ENCODE measurements around the gene PRUNE2. TPM values are rescaled to one million over a fixed set of nuclear protein-coding genes. Genes with fewer than 3 reads are reported as not detected.
"Not testable (repeated sequence)": the region's sequence is repeated elsewhere in the genome, so short reads cannot be mapped to it uniquely, and the experiment has no call there.

Gene PRUNE2
- total and polyA plus RNA-seq, 7 experiments from 2014 or later: 0.78 to 1.6 TPM; not detected in 5

DNA sequence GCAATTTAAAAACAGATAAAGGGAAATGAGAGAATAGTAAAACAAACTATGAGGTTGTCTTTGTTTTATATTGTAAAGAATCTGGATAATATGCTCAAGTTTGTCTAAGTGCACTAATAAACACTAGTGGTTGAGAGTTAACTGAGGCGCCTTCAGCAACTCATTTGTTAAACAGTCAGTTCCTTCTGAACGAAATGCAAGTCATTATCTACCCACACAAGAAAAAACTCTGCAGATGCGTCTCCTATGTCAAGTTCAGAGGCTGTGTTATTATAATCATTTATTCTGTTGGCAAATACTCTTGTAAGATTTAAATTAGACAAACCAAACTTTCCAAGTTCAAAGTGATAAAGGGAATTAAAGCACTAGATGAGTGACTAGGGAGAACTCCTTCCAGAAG, 162.0 kb downstream of the PRUNE2 start:
- ChIA-PET POLR2A (no interaction called here), CTCF (no interaction called here)
- H3K4me1 Mint-ChIP-seq: peaks cover 0 to 8% (median 0%) of the 10 kb centered on the region in 7 donors
- no peak overlapping the region for H3K4me3 ChIP-seq (ENCODE audit: low read length)
- peaks cover 0 to 37% (median 13%) of the 10 kb centered on the region in 5 donors for H3K27me3 Mint-ChIP-seq
- DNase-seq (no peak), ATAC-seq (no peak)
- no peaks in the 10 kb centered on the region for H3K27me3 ChIP-seq (ENCODE audit: control insufficient read depth in 2 of 2, insufficient read depth in 2 of 2, low read length in 2 of 2)
- H3K36me3 ChIP-seq (ENCODE audit: control insufficient read depth in 2 of 3, insufficient read depth in 3 of 3, low read length in 3 of 3): no peaks in the 10 kb centered on the region
- peaks cover 0 to 5% (median 0%) of the 10 kb centered on the region in 5 donors for H3K36me3 Mint-ChIP-seq
- intact Hi-C loops (cut with micrococcal nuclease): no loop called here
- H3K27ac ChIP-seq (ENCODE audit: low read depth, low read length): no peak overlapping the region
- no peak overlapping the region for H3K4me3 Mint-ChIP-seq
- no peaks in the 10 kb centered on the region for H3K9me3 ChIP-seq (ENCODE audit: control insufficient read depth in 2 of 3, low read length in 3 of 3)
- no peak overlapping the region for H3K27ac Mint-ChIP-seq
- peaks cover 0 to 13% (median 7%) of the 10 kb centered on the region in 11 donors for H3K9me3 Mint-ChIP-seq
- no peaks in the 10 kb centered on the region for H3K4me1 ChIP-seq (ENCODE audit: control insufficient read depth in 2 of 2, insufficient read depth in 2 of 2, low read length in 2 of 2)

DNA sequence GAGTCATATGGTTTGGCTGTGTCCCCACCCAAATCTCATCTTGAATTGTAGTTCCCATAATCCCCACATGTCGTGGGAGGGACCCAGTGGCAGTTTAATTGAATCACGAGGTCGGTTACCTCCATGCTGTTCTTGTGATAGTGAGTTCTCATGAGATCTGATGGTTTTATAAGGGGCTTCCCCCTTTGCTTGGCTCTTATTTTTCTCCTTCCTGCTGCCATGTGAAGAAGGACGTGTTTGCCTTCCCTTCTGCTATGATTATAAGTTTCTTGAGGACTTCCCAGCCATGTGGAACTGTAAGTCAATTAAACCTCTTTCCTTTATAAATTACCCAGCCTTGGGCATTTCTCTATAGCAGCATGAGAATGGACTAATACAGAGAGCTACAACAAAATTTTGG, 163.0 kb downstream of the PRUNE2 start:
- ATAC-seq; H3K36me3 Mint-ChIP-seq; DNase-seq; H3K9me3 ChIP-seq (ENCODE audit: control insufficient read depth in 2 of 3, low read length in 3 of 3); H3K27ac Mint-ChIP-seq; H3K27ac ChIP-seq (ENCODE audit: low read depth, low read length); H3K36me3 ChIP-seq (ENCODE audit: control insufficient read depth in 2 of 3, insufficient read depth in 3 of 3, low read length in 3 of 3); intact Hi-C loops (cut with micrococcal nuclease); POLR2A ChIA-PET; H3K4me1 Mint-ChIP-seq; H3K4me3 ChIP-seq (ENCODE audit: low read length); H3K27me3 ChIP-seq (ENCODE audit: control insufficient read depth in 2 of 2, insufficient read depth in 2 of 2, low read length in 2 of 2); H3K4me1 ChIP-seq (ENCODE audit: control insufficient read depth in 2 of 2, insufficient read depth in 2 of 2, low read length in 2 of 2); H3K4me3 Mint-ChIP-seq; CTCF ChIA-PET: not testable (repeated sequence)
- peaks cover 5 to 35% (median 21%) of the 10 kb centered on the region in 5 donors for H3K27me3 Mint-ChIP-seq
- peaks cover 0 to 13% (median 7%) of the 10 kb centered on the region in 11 donors for H3K9me3 Mint-ChIP-seq

DNA sequence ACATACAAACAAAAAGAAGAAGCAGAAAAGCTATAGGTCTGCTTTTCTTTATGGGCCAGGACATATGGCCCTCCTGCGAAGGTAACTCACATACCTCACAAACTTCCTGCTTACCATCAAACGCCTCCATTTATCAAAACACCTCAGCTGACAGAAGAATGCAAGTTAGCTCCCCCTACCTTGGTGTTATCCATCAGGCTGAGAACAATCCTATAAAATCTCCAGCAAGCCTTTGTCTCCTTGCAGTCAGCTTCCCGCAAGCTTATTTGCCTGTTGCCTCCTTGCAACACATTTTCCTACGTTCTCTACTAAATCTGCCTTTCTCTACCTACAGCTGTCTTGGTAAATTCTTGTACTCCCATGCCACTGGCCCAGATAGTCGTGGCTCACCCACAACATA, 164.4 kb downstream of the PRUNE2 start:
- Histone ChIP-seq H3K36me3 (ENCODE audit: control insufficient read depth in 2 of 3, insufficient read depth in 3 of 3, low read length in 3 of 3) (no peaks in the 10 kb centered on the region), H3K9me3 (ENCODE audit: control insufficient read depth in 2 of 3, low read length in 3 of 3) (no peaks in the 10 kb centered on the region), H3K4me1 (ENCODE audit: control insufficient read depth in 2 of 2, insufficient read depth in 2 of 2, low read length in 2 of 2) (no peaks in the 10 kb centered on the region), H3K4me3 (ENCODE audit: low read length) (no peak overlapping the region), H3K27me3 (ENCODE audit: control insufficient read depth in 2 of 2, insufficient read depth in 2 of 2, low read length in 2 of 2) (no peaks in the 10 kb centered on the region), H3K27ac (ENCODE audit: low read depth, low read length) (no peak overlapping the region)
- no peak for DNase-seq
- ATAC-seq: no peak
- Mint-ChIP-seq H3K4me1 (peaks cover 0 to 8% (median 0%) of the 10 kb centered on the region in 7 donors), H3K27me3 (peaks cover 5 to 37% (median 21%) of the 10 kb centered on the region in 5 donors), H3K4me3 (no peak overlapping the region), H3K9me3 (peaks cover 0 to 13% (median 7%) of the 10 kb centered on the region in 11 donors), H3K36me3 (peaks cover 0 to 6% (median 0%) of the 10 kb centered on the region in 5 donors), H3K27ac (no peak overlapping the region)
- ChIA-PET POLR2A (no interaction called here), CTCF (interaction anchor here (0.5 kb wide), 1 partner anchor 482 kb away, joined by 3 read pairs; no protein-coding TSS in a partner anchor)
- intact Hi-C loops (cut with micrococcal nuclease): no loop called here

DNA sequence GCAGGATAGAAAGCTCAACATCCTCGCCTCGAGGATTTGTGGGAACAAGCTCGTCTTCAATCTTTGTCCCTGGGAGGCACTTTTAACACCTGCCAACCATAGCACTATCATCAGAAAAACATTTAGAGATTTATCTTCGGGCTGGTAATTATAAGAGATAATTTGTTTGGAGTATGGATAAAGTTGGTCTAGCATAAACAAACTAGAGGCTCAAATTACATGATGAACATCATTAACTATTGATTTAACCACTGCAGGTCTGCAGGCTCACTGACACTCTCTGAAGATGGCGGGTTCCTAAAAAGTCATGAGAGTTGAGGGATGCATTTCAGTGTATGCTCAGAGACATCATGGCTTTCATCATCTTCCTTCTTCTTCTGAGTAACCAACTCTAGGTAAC, 167.5 kb downstream of the PRUNE2 start:
- no peaks in the 10 kb centered on the region for H3K4me1 ChIP-seq (ENCODE audit: control insufficient read depth in 2 of 2, insufficient read depth in 2 of 2, low read length in 2 of 2)
- no peaks in the 10 kb centered on the region for H3K27me3 ChIP-seq (ENCODE audit: control insufficient read depth in 2 of 2, insufficient read depth in 2 of 2, low read length in 2 of 2)
- H3K27me3 Mint-ChIP-seq: peaks cover 8 to 36% (median 22%) of the 10 kb centered on the region in 5 donors
- H3K4me1 Mint-ChIP-seq: no peaks in the 10 kb centered on the region
- H3K27ac ChIP-seq (ENCODE audit: low read depth, low read length): no peak overlapping the region
- H3K36me3 ChIP-seq (ENCODE audit: control insufficient read depth in 2 of 3, insufficient read depth in 3 of 3, low read length in 3 of 3): no peaks in the 10 kb centered on the region
- DNase-seq (no peak), ATAC-seq (no peak)
- peaks cover 0 to 11% (median 5%) of the 10 kb centered on the region in 11 donors for H3K9me3 Mint-ChIP-seq
- H3K36me3 Mint-ChIP-seq: peaks cover 0 to 3% (median 0%) of the 10 kb centered on the region in 5 donors
- H3K9me3 ChIP-seq (ENCODE audit: control insufficient read depth in 2 of 3, low read length in 3 of 3): no peaks in the 10 kb centered on the region
- H3K4me3 Mint-ChIP-seq: no peak overlapping the region
- ChIA-PET POLR2A (no interaction called here), CTCF (no interaction called here)
- no peak overlapping the region for H3K4me3 ChIP-seq (ENCODE audit: low read length)
- H3K27ac Mint-ChIP-seq: no peak overlapping the region
- intact Hi-C loops (cut with micrococcal nuclease): no loop called here

- no peak overlapping the region for H3K4me3 Mint-ChIP-seq
- H3K27ac Mint-ChIP-seq: no peak overlapping the region
- no peaks in the 10 kb centered on the region for H3K27me3 ChIP-seq (ENCODE audit: control insufficient read depth in 2 of 2, insufficient read depth in 2 of 2, low read length in 2 of 2)
- peaks cover 8 to 36% (median 22%) of the 10 kb centered on the region in 5 donors for H3K27me3 Mint-ChIP-seq
- H3K4me1 ChIP-seq (ENCODE audit: control insufficient read depth in 2 of 2, insufficient read depth in 2 of 2, low read length in 2 of 2): no peaks in the 10 kb centered on the region
- intact Hi-C loops (cut with micrococcal nuclease): no loop called here
- H3K27ac ChIP-seq (ENCODE audit: low read depth, low read length): no peak overlapping the region
- POLR2A ChIA-PET: no interaction called here
- CTCF ChIA-PET: no interaction called here
- no peak overlapping the region for H3K4me3 ChIP-seq (ENCODE audit: low read length)
- ATAC-seq (no peak), DNase-seq (no peak)
- H3K9me3 Mint-ChIP-seq: peaks cover 0 to 7% (median 1%) of the 10 kb centered on the region in 11 donors
- peaks cover 0 to 3% (median 0%) of the 10 kb centered on the region in 5 donors for H3K36me3 Mint-ChIP-seq
- no peaks in the 10 kb centered on the region for H3K9me3 ChIP-seq (ENCODE audit: control insufficient read depth in 2 of 3, low read length in 3 of 3)
- no peaks in the 10 kb centered on the region for H3K4me1 Mint-ChIP-seq
- H3K36me3 ChIP-seq (ENCODE audit: control insufficient read depth in 2 of 3, insufficient read depth in 3 of 3, low read length in 3 of 3): no peaks in the 10 kb centered on the region
Measured at GRCh38 chr9:76737154-76737902, 168.6 kb downstream of the PRUNE2 start.

- Mint-ChIP-seq H3K4me3 (no peak overlapping the region), H3K9me3 (peaks cover 0 to 1% (median 0%) of the 10 kb centered on the region in 11 donors), H3K27me3 (peaks cover 8 to 31% (median 17%) of the 10 kb centered on the region in 5 donors), H3K4me1 (no peaks in the 10 kb centered on the region), H3K27ac (no peak overlapping the region), H3K36me3 (peaks cover 0 to 3% (median 0%) of the 10 kb centered on the region in 5 donors)
- Histone ChIP-seq H3K27ac (ENCODE audit: low read depth, low read length) (no peak overlapping the region), H3K36me3 (ENCODE audit: control insufficient read depth in 2 of 3, insufficient read depth in 3 of 3, low read length in 3 of 3) (no peaks in the 10 kb centered on the region), H3K27me3 (ENCODE audit: control insufficient read depth in 2 of 2, insufficient read depth in 2 of 2, low read length in 2 of 2) (no peaks in the 10 kb centered on the region), H3K9me3 (ENCODE audit: control insufficient read depth in 2 of 3, low read length in 3 of 3) (no peaks in the 10 kb centered on the region), H3K4me3 (ENCODE audit: low read length) (no peak overlapping the region), H3K4me1 (ENCODE audit: control insufficient read depth in 2 of 2, insufficient read depth in 2 of 2, low read length in 2 of 2) (no peaks in the 10 kb centered on the region)
- ChIA-PET POLR2A (no interaction called here), CTCF (no interaction called here)
- intact Hi-C loops (cut with micrococcal nuclease): no loop called here
- ATAC-seq: no peak
- no peak for DNase-seq
Measured at GRCh38 chr9:76734716-76735115, 171.2 kb downstream of the PRUNE2 start.

- Mint-ChIP-seq H3K9me3 (no peaks in the 10 kb centered on the region), H3K36me3 (no peaks in the 10 kb centered on the region), H3K27me3 (peaks cover 7 to 22% (median 12%) of the 10 kb centered on the region in 5 donors), H3K27ac (no peak overlapping the region), H3K4me3 (no peak overlapping the region), H3K4me1 (no peaks in the 10 kb centered on the region)
- H3K4me1 ChIP-seq (ENCODE audit: control insufficient read depth in 2 of 2, insufficient read depth in 2 of 2, low read length in 2 of 2): no peaks in the 10 kb centered on the region
- H3K4me3 ChIP-seq (ENCODE audit: low read length): no peak overlapping the region
- ChIA-PET POLR2A (no interaction called here), CTCF (no interaction called here)
- intact Hi-C loops (cut with micrococcal nuclease): no loop called here
- H3K27me3 ChIP-seq (ENCODE audit: control insufficient read depth in 2 of 2, insufficient read depth in 2 of 2, low read length in 2 of 2): no peaks in the 10 kb centered on the region
- H3K27ac ChIP-seq (ENCODE audit: low read depth, low read length): no peak overlapping the region
- no peaks in the 10 kb centered on the region for H3K9me3 ChIP-seq (ENCODE audit: control insufficient read depth in 2 of 3, low read length in 3 of 3)
- ATAC-seq (no peak), DNase-seq (no peak)
- no peaks in the 10 kb centered on the region for H3K36me3 ChIP-seq (ENCODE audit: control insufficient read depth in 2 of 3, insufficient read depth in 3 of 3, low read length in 3 of 3)
Measured at GRCh38 chr9:76733096-76733495, 172.8 kb downstream of the PRUNE2 start.

All from naive thymus-derived CD4-positive, alpha-beta T cell (primary cell).